ENCODE results near the gene RICTOR.

DNA sequence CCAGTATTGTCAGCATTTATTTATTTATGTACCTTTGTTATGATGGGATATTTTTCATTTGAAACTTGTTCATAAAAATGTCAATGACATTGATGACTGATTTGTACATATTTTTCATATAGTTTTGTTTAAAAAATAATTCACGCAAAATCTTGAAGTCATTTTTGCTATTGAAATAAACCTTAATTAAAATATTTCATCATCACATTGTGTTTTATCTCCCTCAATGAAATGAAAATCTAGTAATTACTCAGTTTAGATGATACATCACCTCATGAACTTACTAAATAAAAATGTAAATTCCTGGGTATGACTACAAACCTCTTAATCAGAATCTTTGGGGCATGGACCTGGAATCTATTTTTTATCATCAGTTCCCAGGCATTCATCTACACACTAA, 138.8 kb downstream of the RICTOR start:
- TF ChIP-seq EZH2 (IDR thresholded peaks at IDR 0.05; ENCODE audit: borderline replicate concordance, insufficient read depth, low read length, poor library complexity, severe bottlenecking) (no peak), MXI1 (conservative IDR thresholded peaks at IDR 0.05; ENCODE audit: poor library complexity, severe bottlenecking) (no peak)

Data from neural cell (in vitro differentiated cells).